SU-DHL-6 (cell line): Measurements from ENCODE around the gene IFIT5.

Experiments used
- H2AFZ ChIP-seq: fragments of 200-600 bp; sonication (generic); 2 replicates; pipeline ENCODE4 v1.6.1; 2014; ENCODE audit warnings: low read depth, mild to moderate bottlenecking, moderate library complexity, mixed read lengths, antibody characterized with exemption, low read length; ENCODE audit not compliant: severe bottlenecking
- H3F3A ChIP-seq: fragments of 200-600 bp; shearing (Covaris generic); 2 replicates; pipeline ENCODE4 v1.6.0; 2016; ENCODE audit warnings: antibody characterized with exemption, mild to moderate bottlenecking; ENCODE audit not compliant: insufficient read depth
- H3K27ac ChIP-seq: fragments of 200-600 bp; sonication (generic); 2 replicates; pipeline ENCODE4 v1.5.1; 2016; ENCODE audit warnings: low read depth, mild to moderate bottlenecking, low read length, moderate library complexity, mixed read lengths
- H3K27me3 ChIP-seq: fragments of 200-600 bp; sonication (generic), shearing (Covaris generic); 2 replicates; pipeline ENCODE4 v1.6.0; 2014; ENCODE audit warnings: mild to moderate bottlenecking, low read length
- H3K36me3 ChIP-seq: fragments of 200-600 bp; sonication (generic); 2 replicates; pipeline ENCODE4 v1.6.1; 2014; ENCODE audit warnings: mild to moderate bottlenecking, low read length, mixed read lengths
- H3K4me2 ChIP-seq: fragments of 300-600, 200-600 bp; shearing (Covaris generic), sonication (generic); 2 replicates; pipeline ENCODE4 v1.6.0; 2014; ENCODE audit warnings: low read length, low read depth, mild to moderate bottlenecking; ENCODE audit not compliant: poor library complexity, severe bottlenecking
- H3K4me3 ChIP-seq: fragments of 200-600 bp; sonication (generic); 2 replicates; pipeline ENCODE4 v1.5.1; 2014; ENCODE audit warnings: antibody characterized with exemption, low read length, mild to moderate bottlenecking, mixed read lengths; ENCODE audit not compliant: insufficient read depth, poor library complexity, severe bottlenecking
- H3K79me2 ChIP-seq: fragments of 200-600 bp; sonication (generic); 2 replicates; pipeline ENCODE4 v1.6.1; 2014; ENCODE audit warnings: mild to moderate bottlenecking, low read length, moderate library complexity; ENCODE audit not compliant: insufficient read depth
- H3K9ac ChIP-seq: fragments of 200-600 bp; sonication (generic); 2 replicates; pipeline ENCODE4 v1.7.0; 2014; ENCODE audit warnings: mild to moderate bottlenecking, low read length
- H3K9me2 ChIP-seq: fragments of 200-600 bp; sonication (generic); replicated peaks from 2 replicates; pipeline ENCODE4 v1.6.1; 2014; ENCODE audit warnings: low read length; ENCODE audit not compliant: insufficient read depth
- H3K9me3 ChIP-seq: fragments of 200-600 bp; sonication (generic); 2 replicates; pipeline ENCODE4 v1.6.1; 2014; ENCODE audit warnings: low read length, mixed read lengths; ENCODE audit not compliant: insufficient read depth
- H4K20me1 ChIP-seq: fragments of 200-600 bp; sonication (generic); 2 replicates; pipeline ENCODE4 v1.6.1; 2014; ENCODE audit warnings: low read depth, mild to moderate bottlenecking, antibody characterized with exemption, low read length, moderate library complexity, mixed read lengths
- CTCF ChIP-seq: fragments of 200-600 bp; sonication (generic); IDR thresholded peaks from one replicate; pipeline ENCODE4 v1.5.1; 2017; ENCODE audit warnings: antibody characterized with exemption, mild to moderate bottlenecking, low read length, moderate library complexity; ENCODE audit not compliant: insufficient read depth, poor library complexity, severe bottlenecking
- EZH2phosphoT487 ChIP-seq: fragments of 200-600 bp; sonication (generic), shearing (Covaris generic); conservative IDR thresholded peaks from 2 replicates; pipeline ENCODE4 v1.6.1; 2018; ENCODE audit warnings: mild to moderate bottlenecking, antibody characterized with exemption, low read length, moderate library complexity, mixed read lengths

Gene IFIT5

GRCh38 chr10:89395141-89395540, 19.2 kb upstream of the IFIT5 start:
- Histone ChIP-seq H4K20me1 (no peaks in the 10 kb centered on the region), H3K9ac (no peak overlapping the region), H3K27me3 (no peaks in the 10 kb centered on the region), H3K27ac (no peak overlapping the region), H3K9me2 (no peaks in the 10 kb centered on the region), H3K4me3 (no peak overlapping the region), H3K79me2 (no peaks in the 10 kb centered on the region), H3F3A (no peaks in the 10 kb centered on the region), H2AFZ (no peak overlapping the region), H3K36me3 (no peaks in the 10 kb centered on the region), H3K9me3 (no peaks in the 10 kb centered on the region), H3K4me2 (no peak overlapping the region)
- TF ChIP-seq CTCF (no peak), EZH2phosphoT487 (no peak)

DNA sequence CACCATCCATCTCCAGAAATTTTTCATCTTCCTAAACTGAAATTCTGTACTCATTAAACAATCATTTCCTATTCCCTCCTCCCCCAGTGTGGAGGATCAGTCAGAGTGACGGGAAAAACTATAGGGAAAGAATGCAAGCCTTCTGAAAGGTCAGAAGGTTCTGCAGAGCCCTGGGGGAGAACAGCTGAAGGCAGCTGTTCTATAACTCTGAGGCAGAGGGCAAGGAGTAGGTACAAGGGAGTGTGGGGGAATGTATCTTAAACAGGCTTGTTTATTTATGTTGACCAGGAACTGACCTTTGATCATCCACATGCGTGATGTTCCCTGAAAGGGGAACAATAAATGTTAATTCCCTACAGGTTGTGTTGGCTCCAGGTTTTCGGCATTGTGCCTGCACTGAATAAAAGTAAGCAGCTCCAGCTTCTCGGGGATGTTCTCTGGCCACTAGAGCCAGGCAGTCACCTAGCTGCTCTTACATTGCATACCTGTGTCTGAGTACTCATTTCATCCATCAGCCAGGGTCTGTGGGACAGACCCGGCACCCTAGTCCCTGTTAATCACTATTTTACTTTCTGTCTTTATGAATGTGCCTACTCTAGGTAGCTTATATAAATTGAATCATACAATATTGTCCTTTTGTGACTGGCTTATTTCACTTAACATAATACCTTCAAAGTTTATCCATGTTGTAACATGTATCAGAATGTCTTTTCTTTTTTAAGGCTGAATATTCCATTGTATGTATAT, 16.2 kb upstream of the IFIT5 start:
- Histone ChIP-seq H3K36me3 (no peaks in the 10 kb centered on the region), H3K27ac (no peak overlapping the region), H3K4me3 (no peak overlapping the region), H3K4me2 (no peak overlapping the region), H3K9me3 (no peaks in the 10 kb centered on the region), H4K20me1 (no peaks in the 10 kb centered on the region), H3K27me3 (no peaks in the 10 kb centered on the region), H3K79me2 (no peaks in the 10 kb centered on the region), H3K9ac (no peak overlapping the region), H3K9me2 (no peaks in the 10 kb centered on the region), H3F3A (no peaks in the 10 kb centered on the region), H2AFZ (no peak overlapping the region)
- TF ChIP-seq CTCF (no peak), EZH2phosphoT487 (no peak)

DNA sequence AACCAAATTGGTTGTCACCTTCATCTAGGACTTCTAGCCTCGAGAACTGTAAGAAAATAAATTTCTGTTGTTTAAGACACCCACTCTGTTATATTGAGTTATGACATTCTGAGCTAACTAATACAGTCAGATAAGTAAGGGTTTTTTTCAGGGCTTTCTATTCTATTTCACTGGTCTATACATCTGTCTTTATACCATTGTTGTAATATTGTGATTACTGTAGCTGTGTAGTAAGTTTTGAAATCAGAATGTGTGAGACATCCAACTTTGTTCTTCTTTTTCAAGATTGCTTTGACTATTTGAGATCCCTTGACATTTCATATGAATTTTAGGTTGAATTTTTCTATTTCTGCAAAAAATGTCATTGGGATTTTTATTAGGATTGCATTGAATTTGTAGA, 14.4 kb upstream of the IFIT5 start:
- Histone ChIP-seq H3K79me2 (no peaks in the 10 kb centered on the region), H3K4me2 (no peak overlapping the region), H3K27me3 (no peaks in the 10 kb centered on the region), H3K27ac (no peak overlapping the region), H3F3A (no peaks in the 10 kb centered on the region), H3K36me3 (no peaks in the 10 kb centered on the region), H3K9me2 (no peaks in the 10 kb centered on the region), H3K4me3 (no peak overlapping the region), H2AFZ (no peak overlapping the region), H3K9me3 (no peaks in the 10 kb centered on the region), H4K20me1 (no peaks in the 10 kb centered on the region), H3K9ac (no peak overlapping the region)
- TF ChIP-seq CTCF (no peak), EZH2phosphoT487 (no peak)
